Endothelial cell of umbilical vein (primary cell): Measurements from ENCODE around the gene KLF13. TPM values are rescaled to one million over a fixed set of nuclear protein-coding genes. Genes with fewer than 3 reads are reported as not detected.

Experiments
- BruUV-seq: library from RNA; stranded (reverse); fragments of 400-500 nt; replicated peaks from 2 replicates; lab custom pipeline; 2021; lab: Mats Ljungman, UMichigan
- CTCF ChIA-PET: fragments of 300-600, 350-600 bp; sonication (Branson Sonifier 250); formaldehyde crosslinking; loops from one replicate; lab custom pipeline; 2021; ENCODE audit warnings: antibody characterized with exemption, inconsistent platforms; lab: Charles Lee
- POLR2A ChIA-PET: fragments of 300-600, 350-600 bp; sonication (Branson Sonifier 250); formaldehyde crosslinking; loops from one replicate; lab custom pipeline; 2021; ENCODE audit warnings: antibody characterized with exemption, inconsistent platforms; lab: Charles Lee
- DNase-seq: peaks from one replicate; pipeline ENCODE4 v3.0.0-alpha.2; 2011; ENCODE audit warnings: low read depth, low spot score
- FAIRE-seq: peaks from 2 replicates; lab custom pipeline; 2011; peaks lifted over from hg19 to GRCh38; lab: Jason Lieb, UNC
- H2AFZ ChIP-seq: 2 replicates; pipeline ENCODE4 v1.6.0; 2012; ENCODE audit warnings: low read depth, low read length, control low read depth, inconsistent platforms
- H3K27ac ChIP-seq: 2 replicates; pipeline ENCODE4 v1.5.1; 2011; ENCODE audit warnings: low read depth, mild to moderate bottlenecking, control low read depth, low read length, moderate library complexity; ENCODE audit not compliant: insufficient read depth
- H3K27me3 ChIP-seq, 2 experiments: 2 replicates each; pipeline versions ENCODE4 v1.6.0 to v1.6.1; 2011; ENCODE audit warnings: low read length in 2 of 2, mixed read lengths in 1 of 2; ENCODE audit not compliant: control insufficient read depth in 2 of 2, insufficient read depth in 2 of 2
- H3K36me3 ChIP-seq, 2 experiments: 2 replicates in 1 of 2; 3 replicates in 1 of 2; pipeline ENCODE4 v1.5.1; 2011; ENCODE audit warnings: low read length in 2 of 2, mild to moderate bottlenecking in 1 of 2, moderate library complexity in 1 of 2; ENCODE audit not compliant: control insufficient read depth in 2 of 2, insufficient read depth in 2 of 2; ENCODE audit errors: extremely low read depth in 1 of 2
- H3K4me1 ChIP-seq: 3 replicates; pipeline ENCODE4 v1.5.1; 2011; ENCODE audit warnings: mild to moderate bottlenecking, low read length; ENCODE audit not compliant: control insufficient read depth, insufficient read depth; ENCODE audit errors: extremely low read depth
- H3K4me2 ChIP-seq: 2 replicates; pipeline ENCODE4 v1.6.1; 2011; ENCODE audit warnings: low read length, control low read depth, mixed read lengths; ENCODE audit not compliant: insufficient read depth
- H3K4me3 ChIP-seq, 3 experiments: fragments of 200-600 bp in 1 of 3; sonication (generic), shearing (Covaris generic) in 1 of 3; replicated peaks in 1 of 3; 2 replicates each; pipeline ENCODE4 v1.5.1; 2011 to 2016; ENCODE audit warnings: control low read depth in 3 of 3, low read length in 3 of 3, mild to moderate bottlenecking in 2 of 3, inconsistent platforms in 1 of 3, low read depth in 1 of 3, moderate library complexity in 1 of 3; ENCODE audit not compliant: insufficient read depth in 1 of 3
- H3K79me2 ChIP-seq: 2 replicates; pipeline ENCODE4 v1.6.0; 2012; ENCODE audit warnings: low read length, inconsistent platforms; ENCODE audit not compliant: control insufficient read depth, insufficient read depth
- H3K9ac ChIP-seq: replicated peaks from 2 replicates; pipeline ENCODE3; 2011; ENCODE audit warnings: low read length, control low read depth; ENCODE audit not compliant: insufficient read depth; ENCODE audit errors: extremely low read depth
- H3K9me1 ChIP-seq: replicated peaks from 3 replicates; pipeline ENCODE4 v1.6.0; 2011; ENCODE audit warnings: mild to moderate bottlenecking, low read length; ENCODE audit not compliant: control insufficient read depth, insufficient read depth; ENCODE audit errors: extremely low read depth
- H3K9me3 ChIP-seq: replicated peaks from 2 replicates; pipeline ENCODE4 v1.5.1; 2012; ENCODE audit warnings: low read length, inconsistent platforms; ENCODE audit not compliant: control insufficient read depth, insufficient read depth
- H4K20me1 ChIP-seq: replicated peaks from 2 replicates; pipeline ENCODE3; 2011; ENCODE audit warnings: mild to moderate bottlenecking, low read length; ENCODE audit not compliant: control insufficient read depth, insufficient read depth; ENCODE audit errors: extremely low read depth
- EZH2 ChIP-seq: IDR thresholded peaks from 2 replicates; pipeline ENCODE4 v1.6.1; 2012; ENCODE audit warnings: borderline replicate concordance, low read depth, mild to moderate bottlenecking, moderate library complexity, low read length, inconsistent platforms; ENCODE audit not compliant: severe bottlenecking
- FOS ChIP-seq: IDR thresholded peaks from 2 replicates; pipeline ENCODE4 v1.6.1; 2011; ENCODE audit warnings: mild to moderate bottlenecking, low read length, moderate library complexity, borderline replicate concordance; ENCODE audit not compliant: insufficient read depth
- GATA2 ChIP-seq: IDR thresholded peaks from 2 replicates; pipeline ENCODE4 v1.7.0; 2011; ENCODE audit warnings: low read depth, mild to moderate bottlenecking, moderate library complexity, mixed read lengths, low read length; ENCODE audit not compliant: insufficient read length, insufficient read depth
- JUN ChIP-seq: IDR thresholded peaks from 2 replicates; pipeline ENCODE4 v1.6.1; 2011; ENCODE audit warnings: borderline replicate concordance, low read depth; ENCODE audit not compliant: insufficient read length, insufficient read depth
- MAX ChIP-seq: IDR thresholded peaks from 2 replicates; pipeline ENCODE4 v1.6.1; 2011; ENCODE audit not compliant: insufficient read depth, insufficient read length
- MYC ChIP-seq: IDR thresholded peaks from one replicate; pipeline ENCODE4 v1.6.1; 2011; ENCODE audit warnings: mild to moderate bottlenecking, low read depth, low read length
- POLR2A ChIP-seq: IDR thresholded peaks from 2 replicates; pipeline ENCODE4 v1.6.1; 2012; ENCODE audit warnings: low read depth, mild to moderate bottlenecking, control low read depth, low read length
- POLR2AphosphoS5 ChIP-seq: IDR thresholded peaks from 2 replicates; pipeline ENCODE4 v1.6.1; 2012; ENCODE audit warnings: low read depth, mild to moderate bottlenecking, control low read depth, low read length, moderate library complexity; ENCODE audit not compliant: insufficient read depth
- dilution Hi-C: fragments of 300-500 bp; cut with MboI; formaldehyde crosslinking; loops from one replicate; pipeline ENCODE4 v1.15.0; 2019; ENCODE audit warnings: low sequenced_read_pairs; ENCODE audit not compliant: extremely low pct_ligation_motif_present
- intact Hi-C: fragments of 100-400 bp; cut with micrococcal nuclease; formaldehyde crosslinking; loops from one replicate; pipeline ENCODE4 v1.10.0; 2022
- polyA plus RNA-seq, 4 experiments: library from polyadenylated mRNA; depleted of rRNA in 3 of 4; stranded (reverse) in 3 of 4; unstranded in 1 of 4; fragments of >200 nt; gene quantifications; 2 replicates each; pipeline versions ENCODE4 v1.2.1 to v1.2.3, GENCODE V29; 2011 to 2012; ENCODE audit warnings: missing spikeins in 1 of 4
- total RNA-seq: library from RNA; stranded (reverse); gene quantifications from 2 replicates; pipeline ENCODE4 v1.2.3, GENCODE V29; 2021
- TF ChIP-seq, protein P1 (sequence below), 2 donors: IDR thresholded peaks; 1 replicate in 1 of 2; 2 replicates in 1 of 2; pipeline ENCODE4 v1.5.1; 2011; ENCODE audit warnings: low read length in 2 of 2, mild to moderate bottlenecking in 2 of 2, moderate library complexity in 2 of 2, control low read depth in 1 of 2, inconsistent platforms in 1 of 2, low read depth in 1 of 2; ENCODE audit not compliant: insufficient read depth in 1 of 2; ENCODE audit errors: extremely low read depth in 1 of 2

KLF13 gene
- total and polyA plus RNA-seq, 2 donors (not counting 3 experiments of a cell fraction or from before 2014, with no cell fraction given), result 10.1 to 31.9 TPM

DNA sequence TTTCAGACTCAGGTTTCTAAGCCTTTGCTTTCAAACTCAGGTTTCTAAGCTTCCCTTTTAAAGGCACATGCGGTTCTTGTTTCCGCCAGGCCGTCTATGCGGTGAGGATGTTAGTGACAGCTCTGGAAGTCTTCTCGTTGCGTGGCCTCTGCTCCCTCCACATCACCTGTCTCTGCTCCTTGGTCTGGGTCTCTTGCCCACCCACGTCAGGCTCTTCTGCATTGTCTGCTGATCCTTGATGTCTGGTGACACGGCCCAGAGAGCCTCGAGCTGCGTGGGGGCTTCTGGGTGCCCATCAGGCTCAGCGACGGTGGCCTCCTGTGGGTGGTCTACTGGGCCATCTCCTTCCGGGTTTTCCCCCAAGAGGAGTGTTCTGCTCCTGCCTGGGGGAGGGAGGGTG lies 30.5 kb downstream of the KLF13 start:
- CTCF ChIA-PET, result interaction anchor here (1.5 kb wide), 1 partner anchor 78 kb away, joined by 3 read pairs; no protein-coding TSS in a partner anchor
- intact Hi-C loops (no loop called here), dilution Hi-C loops (no loop called here)
- Histone ChIP-seq H2AFZ (no peak overlapping the region), H3K36me3 (no peaks in the 10 kb centered on the region), H3K9ac (no peak overlapping the region), H3K9me3 (no peaks in the 10 kb centered on the region), H3K4me2 (no peak overlapping the region), H3K27ac (no peak overlapping the region), H3K4me1 (peaks cover 20% of the 10 kb centered on the region), H3K79me2 (peaks cover 12% of the 10 kb centered on the region), H3K9me1 (no peaks in the 10 kb centered on the region), H3K27me3 (no peaks in the 10 kb centered on the region), H3K4me3 (no peak overlapping the region), H4K20me1 (no peaks in the 10 kb centered on the region)
- no peak for TF ChIP-seq JUN
- no peak for TF ChIP-seq MAX
- no peak for TF ChIP-seq FOS
- no peak for TF ChIP-seq EZH2
- no peak for TF ChIP-seq POLR2AphosphoS5
- no peak for TF ChIP-seq MYC
- TF ChIP-seq, protein P1, sequence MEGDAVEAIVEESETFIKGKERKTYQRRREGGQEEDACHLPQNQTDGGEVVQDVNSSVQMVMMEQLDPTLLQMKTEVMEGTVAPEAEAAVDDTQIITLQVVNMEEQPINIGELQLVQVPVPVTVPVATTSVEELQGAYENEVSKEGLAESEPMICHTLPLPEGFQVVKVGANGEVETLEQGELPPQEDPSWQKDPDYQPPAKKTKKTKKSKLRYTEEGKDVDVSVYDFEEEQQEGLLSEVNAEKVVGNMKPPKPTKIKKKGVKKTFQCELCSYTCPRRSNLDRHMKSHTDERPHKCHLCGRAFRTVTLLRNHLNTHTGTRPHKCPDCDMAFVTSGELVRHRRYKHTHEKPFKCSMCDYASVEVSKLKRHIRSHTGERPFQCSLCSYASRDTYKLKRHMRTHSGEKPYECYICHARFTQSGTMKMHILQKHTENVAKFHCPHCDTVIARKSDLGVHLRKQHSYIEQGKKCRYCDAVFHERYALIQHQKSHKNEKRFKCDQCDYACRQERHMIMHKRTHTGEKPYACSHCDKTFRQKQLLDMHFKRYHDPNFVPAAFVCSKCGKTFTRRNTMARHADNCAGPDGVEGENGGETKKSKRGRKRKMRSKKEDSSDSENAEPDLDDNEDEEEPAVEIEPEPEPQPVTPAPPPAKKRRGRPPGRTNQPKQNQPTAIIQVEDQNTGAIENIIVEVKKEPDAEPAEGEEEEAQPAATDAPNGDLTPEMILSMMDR (IDR thresholded peaks at IDR 0.05; ENCODE audit: extremely low read depth in 1 of 2, insufficient read depth in 1 of 2, low read depth in 1 of 2, low read length in 2 of 2), result no peak
- no peak for TF ChIP-seq GATA2
- no peak for TF ChIP-seq POLR2A
- POLR2A ChIA-PET, result no interaction called here
- FAIRE-seq, result no peak
- BruUV-seq, result no TSS peak
- DNase-seq, result no peak
